Ammon's horn (tissue), 1 donor: Measurements from ENCODE around the gene NEURL1.
A peak's percentile ranks its signal among the peaks of the same experiment; 100 is the strongest.
"Not testable (repeated sequence)": the region's sequence is repeated elsewhere in the genome, so short reads cannot be mapped to it uniquely, and the experiment has no call there.

Experiments used
- DNase-seq: peaks from one replicate; pipeline ENCODE4 v3.0.0-alpha.2; 2016; ENCODE audit warnings: low spot score

Gene NEURL1

DNA sequence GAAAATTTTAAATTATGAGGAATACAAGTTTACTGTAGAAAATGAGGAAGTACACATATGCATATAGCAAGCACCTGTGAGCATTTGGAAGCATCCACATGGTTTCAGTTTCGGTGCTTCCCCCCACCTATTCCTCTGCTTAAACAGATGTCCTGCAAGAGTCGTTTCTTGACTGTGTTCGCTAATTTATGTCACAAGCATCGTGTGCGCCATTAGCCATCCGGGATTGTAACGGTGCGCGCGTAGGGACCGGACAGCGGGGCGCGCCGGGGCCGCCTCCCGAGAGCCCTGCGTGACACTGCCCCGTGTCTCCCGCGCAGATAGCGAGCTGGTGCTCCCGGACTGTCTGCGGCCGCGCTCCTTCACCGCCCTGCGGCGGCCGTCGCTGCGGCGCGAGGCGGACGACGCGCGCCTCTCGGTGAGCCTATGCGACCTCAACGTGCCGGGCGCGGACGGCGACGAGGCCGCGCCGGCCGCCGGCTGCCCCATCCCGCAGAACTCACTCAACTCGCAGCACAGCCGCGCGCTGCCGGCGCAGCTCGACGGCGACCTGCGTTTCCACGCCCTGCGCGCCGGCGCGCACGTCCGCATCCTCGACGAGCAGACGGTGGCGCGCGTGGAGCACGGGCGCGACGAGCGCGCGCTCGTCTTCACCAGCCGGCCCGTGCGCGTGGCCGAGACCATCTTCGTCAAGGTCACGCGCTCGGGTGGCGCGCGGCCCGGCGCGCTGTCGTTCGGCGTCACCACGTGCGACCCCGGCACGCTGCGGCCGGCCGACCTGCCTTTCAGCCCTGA lies 90.9 kb downstream of the NEURL1 start:
- DNase-seq, result no peak

DNA sequence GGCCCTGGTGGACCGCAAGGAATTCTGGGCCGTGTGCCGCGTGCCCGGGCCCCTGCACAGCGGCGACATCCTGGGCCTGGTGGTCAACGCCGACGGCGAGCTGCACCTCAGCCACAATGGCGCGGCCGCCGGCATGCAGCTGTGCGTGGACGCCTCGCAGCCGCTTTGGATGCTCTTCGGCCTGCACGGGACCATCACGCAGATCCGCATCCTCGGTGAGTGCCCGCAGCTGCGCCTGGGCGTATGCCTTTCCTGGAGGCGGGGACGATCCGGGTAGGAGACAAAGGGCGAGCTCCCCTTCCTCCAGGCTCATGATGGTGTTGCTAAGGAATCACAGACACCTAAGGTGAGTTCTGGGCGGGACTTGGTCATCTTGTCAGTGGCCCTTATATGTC lies 91.5 kb downstream of the NEURL1 start:
- no peak for DNase-seq

DNA sequence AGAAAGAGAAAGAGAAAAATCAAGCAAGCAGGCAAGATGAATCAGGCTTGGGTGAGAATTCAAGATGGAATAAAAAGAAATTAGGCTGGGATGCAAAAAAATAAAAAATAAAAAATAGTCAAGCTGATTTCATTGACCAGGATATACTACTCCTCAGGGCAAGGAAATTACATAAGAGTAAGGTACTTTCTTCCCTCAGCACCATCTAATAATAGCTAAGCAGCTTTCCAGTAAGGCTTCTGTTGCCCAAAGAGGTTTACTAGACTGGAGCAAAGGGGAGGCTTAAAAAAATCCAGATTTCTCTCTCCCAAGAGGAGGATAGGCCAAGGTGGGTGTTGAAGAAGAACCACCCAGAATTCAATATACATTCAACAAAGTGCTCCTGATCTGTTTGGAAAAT lies 93.6 kb downstream of the NEURL1 start:
- DNase-seq, result no peak

DNA sequence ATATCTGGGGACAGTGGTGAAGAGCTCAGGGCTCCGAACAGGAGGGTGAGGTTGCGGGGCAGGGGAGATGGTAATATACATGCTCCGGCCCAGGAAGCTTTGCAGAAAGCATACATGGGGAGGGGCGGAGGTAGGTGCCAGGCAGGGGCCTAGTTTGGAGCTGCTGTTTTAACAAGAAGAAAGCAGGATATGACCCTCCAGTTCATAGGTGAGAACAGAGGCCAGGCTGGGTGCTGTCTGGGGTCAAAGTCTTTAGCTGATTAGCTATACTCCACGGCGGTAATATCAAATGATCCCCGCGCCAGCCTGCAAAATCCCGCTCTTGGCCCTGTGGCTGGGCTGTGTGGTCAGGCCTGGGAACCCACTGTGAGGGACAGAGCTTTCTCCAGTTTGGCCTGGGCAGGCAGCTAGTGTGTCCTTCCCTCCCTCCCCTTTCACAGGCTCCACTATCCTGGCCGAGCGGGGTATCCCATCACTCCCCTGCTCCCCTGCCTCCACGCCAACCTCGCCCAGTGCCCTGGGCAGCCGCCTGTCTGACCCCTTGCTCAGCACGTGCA lies 95.6 kb downstream of the NEURL1 start:
- DNase-seq, result no peak

DNA sequence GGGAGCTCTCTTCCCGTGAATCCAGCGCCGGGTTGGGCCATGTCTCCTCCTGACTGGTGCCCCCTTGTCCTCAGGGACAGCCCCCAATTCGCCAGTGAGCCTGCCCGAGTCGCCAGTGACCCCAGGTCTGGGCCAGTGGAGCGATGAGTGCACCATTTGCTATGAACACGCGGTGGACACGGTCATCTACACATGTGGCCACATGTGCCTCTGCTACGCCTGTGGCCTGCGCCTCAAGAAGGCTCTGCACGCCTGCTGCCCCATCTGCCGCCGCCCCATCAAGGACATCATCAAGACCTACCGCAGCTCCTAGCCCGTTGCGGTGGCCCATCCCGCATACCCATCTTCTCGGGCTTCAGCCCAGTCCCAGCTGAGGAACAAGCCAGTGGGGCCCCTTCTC lies 96.6 kb downstream of the NEURL1 start:
- no peak for DNase-seq

DNA sequence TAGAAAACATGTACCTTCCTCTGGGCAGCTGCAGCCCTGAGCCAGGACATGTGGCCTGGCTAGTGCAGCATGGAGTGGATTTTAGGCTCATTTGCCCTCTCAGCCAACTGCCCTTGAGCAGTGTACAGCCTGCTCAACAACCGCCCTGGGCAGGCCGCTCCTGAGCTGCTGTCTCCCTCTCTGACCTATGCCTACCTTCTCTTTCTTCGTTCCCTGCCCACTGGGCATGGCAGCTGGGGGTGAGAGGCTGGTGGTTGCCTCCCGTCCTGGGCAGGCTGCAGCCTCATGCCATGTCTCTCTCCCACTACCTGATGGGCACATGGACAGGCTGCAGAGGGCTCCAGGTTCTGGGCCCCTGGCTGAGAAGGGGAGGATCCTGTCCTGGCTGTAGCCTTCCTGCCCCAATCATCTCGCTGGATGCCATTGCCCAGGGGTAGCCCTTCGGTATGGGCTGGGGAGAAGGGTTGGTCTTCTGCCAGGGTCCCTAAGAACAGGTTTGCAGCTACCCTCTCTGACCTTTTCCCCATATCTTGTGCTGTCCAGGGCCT lies 97.3 kb downstream of the NEURL1 start:
- no peak for DNase-seq

DNA sequence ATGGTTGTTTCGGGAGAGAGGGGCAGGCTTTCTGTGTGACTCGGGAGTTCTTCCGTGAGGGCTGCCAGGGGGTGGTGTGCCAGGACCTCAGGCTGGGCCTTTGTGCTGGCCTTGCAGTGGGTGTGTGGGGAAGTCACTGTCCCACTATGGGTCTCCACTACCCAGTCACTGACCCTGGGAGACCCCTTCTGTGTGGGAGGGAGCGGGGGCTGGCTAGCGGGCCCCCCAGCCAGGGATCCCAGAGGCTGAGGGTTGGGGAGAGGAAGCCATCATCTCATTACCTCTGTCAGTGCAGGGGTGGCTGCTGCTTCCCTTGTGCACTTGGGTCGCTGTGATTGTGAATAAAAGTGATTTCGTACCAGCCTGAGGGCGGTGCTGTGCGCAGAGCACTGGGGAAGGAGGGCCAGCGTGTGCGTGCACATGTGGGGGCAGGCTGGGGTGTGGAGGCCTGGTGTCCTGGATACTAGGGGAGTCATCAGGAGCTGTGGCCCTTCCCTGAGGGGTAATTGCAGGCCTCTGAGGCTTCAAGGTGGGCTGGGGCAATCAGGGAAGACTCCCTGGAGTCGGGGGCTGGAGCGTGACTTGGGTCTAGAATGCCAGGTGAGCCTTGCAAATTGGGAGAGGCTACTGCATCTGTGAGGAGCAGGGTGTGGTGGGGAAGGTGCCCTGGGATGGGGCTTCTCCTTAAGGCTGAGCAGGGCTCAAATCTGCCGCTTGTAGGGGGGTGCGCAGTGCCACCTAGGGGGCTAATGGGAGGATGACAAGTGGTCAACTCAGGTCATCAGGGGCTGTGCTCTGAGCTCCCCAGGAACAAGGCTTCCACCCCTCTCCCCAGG lies 98.9 kb downstream of the NEURL1 start:
- DNase-seq, result peak; percentile 51

DNA sequence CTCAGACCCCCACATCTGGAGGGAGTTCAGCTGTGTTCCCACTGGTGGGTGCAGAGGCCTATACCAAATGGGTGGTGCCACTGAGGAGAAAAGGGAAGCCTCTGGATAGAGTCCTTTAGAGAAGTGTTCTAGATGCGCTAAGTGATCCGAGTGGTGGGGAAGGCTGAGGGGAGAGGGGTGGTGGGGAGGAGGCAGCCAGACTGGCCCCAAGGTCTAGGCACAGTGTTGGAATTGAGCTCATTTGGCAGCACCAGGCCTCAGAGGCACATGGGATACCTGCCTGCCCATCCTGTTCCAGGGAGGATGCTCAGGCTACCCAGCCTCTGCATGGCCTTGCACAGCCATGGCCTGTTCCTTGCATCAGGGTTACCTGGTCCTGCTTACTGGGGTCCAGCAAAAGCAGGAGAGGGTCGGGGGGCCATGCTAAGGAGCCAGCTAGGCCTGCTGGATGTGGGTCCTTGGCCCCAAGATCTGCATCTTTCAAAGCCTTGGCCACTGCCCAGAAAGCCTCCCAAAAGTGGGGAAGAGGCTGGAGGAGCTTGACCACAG lies 99.6 kb downstream of the NEURL1 start:
- DNase-seq, result no peak

DNA sequence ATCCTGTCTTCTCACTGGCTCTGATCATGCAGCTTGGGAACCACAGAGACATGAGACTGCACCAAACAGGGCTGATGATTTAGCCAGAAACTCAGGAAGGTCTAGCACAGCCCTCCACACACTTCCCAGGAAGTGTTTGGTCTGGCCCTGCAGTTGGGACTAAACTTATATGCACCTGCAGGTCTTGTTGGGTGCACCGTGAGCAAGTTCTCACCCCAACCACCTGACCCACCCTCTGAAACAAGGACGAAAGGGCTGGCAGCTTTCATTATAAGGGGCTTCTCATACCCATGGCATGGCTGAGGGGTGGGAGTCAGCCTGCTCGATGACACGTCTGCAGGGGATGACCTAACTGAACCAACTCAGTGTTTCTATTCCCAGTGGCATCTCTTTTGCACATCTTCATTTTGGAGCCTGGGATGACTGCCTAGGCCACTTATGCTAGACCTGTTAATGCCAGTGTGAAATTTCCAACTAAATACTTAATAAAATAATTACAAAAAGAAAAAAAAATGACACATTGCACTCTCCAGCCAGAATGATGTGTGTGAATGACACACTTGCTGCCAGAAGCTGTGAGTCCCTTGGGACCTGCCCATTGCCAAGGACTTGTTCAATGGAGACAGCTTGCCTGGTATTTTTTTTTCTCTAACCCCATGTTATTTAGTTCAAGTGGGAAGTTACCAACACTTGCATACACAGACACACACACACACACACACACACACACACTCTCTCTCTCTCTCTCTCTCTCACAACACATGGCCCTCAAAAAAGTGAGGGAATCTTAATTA lies 102.6 kb downstream of the NEURL1 start:
- no peak for DNase-seq

DNA sequence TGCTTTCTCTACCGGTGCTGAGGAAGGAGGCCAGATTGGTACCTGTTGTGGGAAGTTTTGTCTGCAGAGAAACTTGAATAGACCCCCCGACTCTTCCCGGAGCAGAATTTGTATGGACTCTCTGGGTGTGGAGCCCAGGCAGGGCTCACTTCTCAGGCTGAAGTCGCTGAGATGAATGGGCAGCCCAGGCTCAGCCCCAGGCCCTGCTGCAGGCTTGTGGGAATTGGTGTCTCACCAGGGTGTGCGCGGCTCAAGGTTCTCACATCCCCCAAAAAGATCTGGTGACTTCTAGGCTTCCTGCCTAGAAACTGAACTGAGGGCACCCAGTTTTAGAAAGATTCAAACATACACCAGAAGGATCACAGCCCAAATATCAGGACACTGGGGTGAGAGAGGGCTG lies 103.5 kb downstream of the NEURL1 start:
- no peak for DNase-seq

DNA sequence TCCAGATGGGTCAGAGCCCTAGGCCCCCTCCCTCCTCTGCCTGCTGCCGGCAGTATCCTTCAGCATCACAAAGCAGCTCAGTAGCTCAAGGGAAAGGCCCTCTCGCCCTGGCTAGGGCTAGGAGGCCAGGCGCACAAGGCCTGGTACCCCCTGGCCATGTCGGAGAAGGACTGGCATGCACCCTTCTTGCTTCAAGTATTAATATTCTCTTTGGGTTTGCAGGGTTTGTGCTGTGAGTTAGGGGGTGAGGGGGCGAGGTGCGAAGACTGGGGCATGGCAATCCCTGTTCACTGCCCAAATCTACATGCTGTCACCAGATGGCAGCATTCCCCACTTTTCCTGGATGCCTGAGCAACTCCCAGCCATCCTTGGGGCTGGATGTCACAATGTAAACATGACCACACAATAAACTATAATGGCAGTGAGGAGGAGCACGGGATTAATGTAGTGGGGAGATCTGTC lies 105.2 kb downstream of the NEURL1 start:
- peak; percentile 89 for DNase-seq

DNA sequence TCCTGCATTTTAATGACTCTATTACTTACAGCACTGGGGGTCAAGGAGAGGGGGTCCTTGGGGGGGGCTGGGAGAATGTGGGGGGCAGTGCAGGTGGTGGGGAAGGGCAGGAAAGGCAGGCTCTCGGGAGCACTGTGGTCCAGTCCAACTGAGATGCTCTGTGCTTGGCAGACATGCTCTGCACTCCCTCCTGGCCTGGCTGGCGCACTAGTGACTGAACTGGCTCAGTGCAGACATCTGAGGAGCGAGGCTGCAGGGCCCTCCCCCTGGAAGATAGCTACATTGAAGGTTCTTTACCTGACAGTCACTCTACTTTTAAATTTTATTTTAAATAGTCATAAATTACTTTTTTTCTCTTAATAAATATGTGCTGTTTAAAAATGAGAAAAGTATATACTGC lies 105.7 kb downstream of the NEURL1 start:
- DNase-seq, result peak; percentile 51

DNA sequence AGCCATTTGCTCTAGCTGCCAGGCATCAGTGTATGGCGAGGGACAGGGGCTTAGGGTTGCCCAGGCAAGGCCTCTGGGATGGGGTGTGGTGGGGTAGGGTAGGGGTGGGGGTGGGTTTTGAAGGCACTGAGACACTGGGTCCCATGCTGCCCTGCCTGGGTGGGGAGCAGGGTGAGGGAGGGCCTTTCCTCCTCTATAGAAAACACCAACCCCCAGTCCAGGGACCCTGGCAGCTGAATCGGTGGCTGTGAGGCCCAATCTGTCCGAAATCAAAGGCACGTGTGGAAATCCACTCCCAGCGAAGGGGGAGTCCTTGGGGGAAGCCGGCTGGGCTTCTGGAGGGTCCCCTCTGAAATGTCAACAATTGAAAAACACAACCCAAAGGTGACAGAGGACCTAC lies 106.4 kb downstream of the NEURL1 start:
- no peak for DNase-seq

DNA sequence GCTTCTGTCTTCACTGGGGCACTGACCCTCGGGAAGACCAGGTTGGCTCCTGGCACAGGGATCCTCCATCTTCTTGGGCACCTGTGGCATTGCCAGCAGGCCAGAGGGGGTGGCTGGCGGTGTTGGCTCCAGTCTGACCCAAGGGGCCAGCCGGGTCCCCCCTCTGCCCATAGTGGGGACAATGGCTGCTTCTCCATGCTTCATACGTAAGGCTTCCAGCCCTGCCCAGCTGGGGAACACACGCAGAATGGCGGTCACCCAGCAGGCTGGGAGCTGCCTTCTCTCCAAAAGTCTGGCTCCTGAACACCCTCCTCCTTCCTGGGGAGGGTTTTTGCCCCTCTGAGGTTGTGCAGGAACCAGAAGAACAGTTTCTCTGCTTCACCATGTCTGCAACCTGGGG lies 106.8 kb downstream of the NEURL1 start:
- DNase-seq, result no peak

DNA sequence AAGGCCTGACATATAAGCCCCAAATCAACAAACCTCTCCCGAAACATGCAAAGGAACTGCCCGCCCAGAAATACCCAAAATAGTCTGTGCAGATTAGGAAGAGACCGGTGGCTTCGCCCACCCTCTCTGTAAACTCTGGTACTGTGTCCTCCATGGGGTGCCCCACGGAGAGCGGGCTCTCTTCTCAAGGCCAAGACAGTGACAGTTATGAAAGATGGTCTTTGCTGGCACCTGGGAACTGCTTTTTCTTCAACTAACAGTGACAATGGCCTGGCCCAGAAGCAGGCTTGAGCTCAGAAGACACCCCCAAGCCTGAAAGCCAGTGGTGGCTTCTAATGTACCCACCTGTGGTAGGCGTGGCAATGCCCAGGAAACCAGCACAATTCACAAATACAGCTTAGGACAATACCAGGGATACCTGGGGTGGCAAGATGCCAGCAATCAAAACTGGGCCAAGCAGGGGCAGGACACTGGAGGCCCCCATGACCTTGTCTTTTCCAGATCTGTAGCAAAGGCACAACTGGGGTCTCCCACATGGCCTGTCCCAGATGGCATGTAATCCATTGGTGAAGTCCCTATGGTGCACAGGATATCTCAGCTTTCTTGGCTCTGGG lies 107.6 kb downstream of the NEURL1 start:
- DNase-seq, result no peak

DNA sequence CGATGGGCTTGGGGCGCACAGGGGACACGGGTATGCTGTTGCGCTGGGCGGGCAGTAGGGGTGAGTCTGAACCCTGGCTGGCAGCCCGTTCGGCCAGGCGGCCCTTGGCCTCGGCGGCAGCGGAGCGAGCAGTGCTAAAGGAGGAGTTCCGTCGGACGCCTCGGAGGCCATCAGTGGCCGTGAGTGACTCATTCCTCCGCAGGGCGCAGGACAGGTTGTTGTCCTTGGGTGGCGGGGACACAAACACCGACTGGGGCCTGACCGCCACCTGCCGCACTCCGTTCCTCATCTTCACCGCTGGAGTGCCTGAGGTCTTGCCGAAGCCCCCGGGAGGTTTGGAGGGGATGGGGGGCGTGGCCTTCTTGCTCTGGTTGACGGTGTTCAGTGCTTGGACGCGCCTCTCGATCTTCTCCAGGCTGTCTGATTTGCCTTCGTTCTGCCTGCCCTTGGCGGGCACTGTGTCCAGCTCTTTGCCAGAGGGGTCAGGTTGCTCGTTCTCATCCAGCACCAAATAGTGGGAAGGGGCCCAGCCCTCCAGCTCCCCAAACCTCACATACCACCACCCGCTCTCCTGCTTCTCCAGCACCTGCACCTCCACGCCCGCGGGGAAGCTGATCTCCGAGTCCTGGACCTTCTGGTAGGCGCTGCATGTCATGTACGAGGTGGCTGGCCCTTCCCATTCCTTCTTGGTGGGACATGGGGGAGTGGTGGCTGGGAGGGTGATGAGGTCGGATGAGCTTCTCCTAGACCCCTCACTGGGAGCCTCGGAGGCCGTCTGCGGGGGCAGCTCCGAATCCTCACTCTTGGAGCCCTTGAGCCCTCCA lies 108.7 kb downstream of the NEURL1 start:
- DNase-seq, result no peak

DNA sequence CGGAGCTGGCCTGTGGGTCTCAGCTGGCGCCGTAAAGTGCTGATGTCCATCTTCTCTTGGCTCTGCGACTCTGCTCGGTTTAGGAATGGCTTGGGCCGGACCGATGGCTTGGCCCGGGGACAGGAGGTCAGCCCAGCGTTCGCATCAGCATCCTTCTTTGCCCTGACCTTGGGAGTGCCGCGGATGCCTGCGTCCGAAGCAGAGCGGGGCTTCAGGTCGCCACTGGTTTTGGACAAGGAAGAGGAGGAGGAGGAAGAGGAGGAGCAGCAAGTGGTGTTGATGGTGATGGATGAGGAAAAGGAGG lies 109.3 kb downstream of the NEURL1 start:
- no peak for DNase-seq

DNA sequence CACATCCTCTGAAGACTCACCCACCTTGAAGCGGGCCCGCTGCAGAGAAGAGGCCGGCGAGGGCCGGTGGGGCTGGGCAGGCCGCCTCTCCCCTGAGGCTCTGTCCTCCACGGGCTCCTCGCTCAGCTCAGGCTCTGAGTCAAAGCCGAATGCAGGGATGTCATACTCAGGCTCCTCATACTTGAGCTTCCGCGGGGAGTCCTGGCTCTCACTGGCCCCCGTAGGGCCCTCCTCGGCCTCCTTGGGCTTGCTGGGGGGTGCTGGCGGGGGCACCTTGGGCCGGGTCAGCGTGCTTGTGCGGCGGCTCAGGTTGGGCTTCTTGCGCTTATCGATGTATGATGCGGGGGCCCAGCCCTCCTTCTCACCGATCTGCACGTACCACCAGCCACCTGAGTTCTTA lies 109.9 kb downstream of the NEURL1 start:
- DNase-seq, result no peak

DNA sequence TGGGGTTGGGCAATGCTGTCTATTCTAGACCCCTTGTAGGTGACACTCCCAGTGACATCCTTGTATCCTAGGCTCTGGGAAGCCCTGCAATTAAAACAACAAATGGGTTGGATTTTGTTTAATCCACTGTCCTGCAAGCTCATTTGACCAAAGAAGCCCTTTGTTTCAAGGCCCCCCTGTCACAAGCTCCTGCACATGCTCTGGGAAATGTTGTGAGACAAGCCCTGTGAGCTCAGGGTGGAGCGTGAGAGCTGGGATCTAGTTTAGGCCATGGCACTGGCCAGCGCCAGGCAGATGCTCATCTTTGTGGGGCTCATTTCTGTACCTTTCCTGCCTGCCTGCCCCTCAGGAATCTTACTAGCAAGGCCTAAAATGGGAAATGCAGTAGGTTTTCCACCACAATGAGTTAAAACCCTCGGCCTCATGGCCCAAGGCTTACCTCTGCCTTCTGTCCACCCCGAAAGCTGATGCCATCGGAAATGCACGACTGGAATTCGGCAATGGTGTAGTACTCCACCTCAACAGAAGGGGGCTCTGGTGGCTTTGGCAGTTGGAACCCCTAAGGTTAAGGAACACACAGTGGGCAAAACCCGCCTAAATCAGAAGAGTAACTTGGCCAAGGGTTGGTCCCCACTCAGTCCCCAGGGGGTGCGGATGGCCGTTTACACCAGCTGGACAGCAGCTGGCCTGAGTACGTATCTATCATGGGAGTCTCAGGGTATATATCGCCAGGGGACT lies 112.0 kb downstream of the NEURL1 start:
- peak; percentile 48 for DNase-seq

DNA sequence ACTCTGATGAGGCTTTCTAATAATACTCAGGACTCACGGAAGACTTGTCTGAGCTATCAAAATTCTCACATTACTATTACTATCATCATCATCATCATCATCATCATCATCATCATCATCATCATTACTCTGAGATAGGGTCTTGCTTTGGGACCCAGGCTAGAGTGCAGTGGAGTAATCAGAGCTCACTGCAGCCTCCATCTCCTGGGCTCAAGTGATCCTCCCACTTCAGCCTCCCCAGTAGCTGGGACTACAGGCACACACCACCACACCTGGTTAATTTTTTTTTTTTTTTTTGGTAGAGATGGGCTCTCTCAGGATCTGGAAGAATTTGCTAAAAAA lies 112.6 kb downstream of the NEURL1 start:
- DNase-seq, result not testable (repeated sequence)
